Bladder microvascular endothelial cell (primary cell): Measurements from ENCODE around the gene PTGIR. TPM values are rescaled to one million over a fixed set of nuclear protein-coding genes. Genes with fewer than 3 reads are reported as not detected.

Experiments
- total RNA-seq: library from RNA; depleted of rRNA; stranded (reverse); fragments of >200 nt; gene quantifications from 2 replicates; pipeline ENCODE4 v1.2.3, GENCODE V29; 2014

PTGIR gene
- 0.06 and 0.16 TPM in 2 replicates for total RNA-seq

GRCh38 chr19:46624958-46625661 is at the start of gene PTGIR:
Gene PTGIR (minus strand): TSS chr19:46625089. CDS start chr19:46624225, 864 bp downstream.

GRCh38 chr19:46661020-46661731 is 36.3 kb upstream of the PTGIR start, which contains the start of gene DACT3:
Gene DACT3 (minus strand): TSS chr19:46661182. CDS start chr19:46661064, 118 bp downstream.

DNA sequence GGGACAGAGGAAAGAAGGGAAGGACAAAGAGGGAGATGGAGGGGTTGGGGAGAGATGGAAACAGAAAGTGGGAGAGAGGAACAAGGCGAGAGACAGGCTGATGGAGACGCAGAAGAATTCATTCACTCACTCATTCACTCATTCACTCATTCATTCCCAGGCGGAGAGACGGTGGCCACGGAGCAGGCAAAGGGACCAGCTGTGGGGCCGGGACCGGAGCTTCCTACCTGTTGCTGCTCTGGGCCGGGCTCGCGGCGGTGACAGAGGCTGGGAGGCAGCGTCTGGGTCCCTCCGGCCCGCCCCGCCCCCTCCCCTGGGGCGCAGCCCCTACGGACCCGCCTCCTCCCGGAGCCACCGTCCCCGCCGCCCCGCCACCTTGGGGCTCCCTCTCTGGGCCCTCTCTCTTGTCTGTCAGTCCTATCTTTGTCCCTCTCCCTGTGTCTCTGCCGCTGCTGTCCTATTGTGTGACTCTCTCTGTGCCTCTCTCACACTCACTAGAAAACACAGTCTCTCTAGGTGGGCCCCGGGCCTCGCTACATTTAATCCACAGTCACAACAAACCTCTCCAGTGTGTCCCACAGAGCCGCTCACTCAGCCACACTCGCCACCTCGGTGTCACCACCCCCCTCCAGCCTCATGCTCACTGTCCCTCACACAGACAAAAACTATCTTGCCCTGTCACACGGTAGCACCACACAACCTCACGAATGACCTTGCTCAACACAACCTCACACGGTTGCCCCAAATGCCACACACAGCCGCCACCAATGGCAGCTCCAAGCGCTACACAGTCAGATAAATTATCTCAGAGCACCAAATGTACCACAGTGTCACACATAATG is 11.3 kb upstream of the PTGIR start, which contains the start of gene GNG8:
Gene GNG8, minus strand, starts transcription at position 283 of the 842 bp plus-strand sequence. CDS start 1,520 bp downstream, outside the sequence.

DNA sequence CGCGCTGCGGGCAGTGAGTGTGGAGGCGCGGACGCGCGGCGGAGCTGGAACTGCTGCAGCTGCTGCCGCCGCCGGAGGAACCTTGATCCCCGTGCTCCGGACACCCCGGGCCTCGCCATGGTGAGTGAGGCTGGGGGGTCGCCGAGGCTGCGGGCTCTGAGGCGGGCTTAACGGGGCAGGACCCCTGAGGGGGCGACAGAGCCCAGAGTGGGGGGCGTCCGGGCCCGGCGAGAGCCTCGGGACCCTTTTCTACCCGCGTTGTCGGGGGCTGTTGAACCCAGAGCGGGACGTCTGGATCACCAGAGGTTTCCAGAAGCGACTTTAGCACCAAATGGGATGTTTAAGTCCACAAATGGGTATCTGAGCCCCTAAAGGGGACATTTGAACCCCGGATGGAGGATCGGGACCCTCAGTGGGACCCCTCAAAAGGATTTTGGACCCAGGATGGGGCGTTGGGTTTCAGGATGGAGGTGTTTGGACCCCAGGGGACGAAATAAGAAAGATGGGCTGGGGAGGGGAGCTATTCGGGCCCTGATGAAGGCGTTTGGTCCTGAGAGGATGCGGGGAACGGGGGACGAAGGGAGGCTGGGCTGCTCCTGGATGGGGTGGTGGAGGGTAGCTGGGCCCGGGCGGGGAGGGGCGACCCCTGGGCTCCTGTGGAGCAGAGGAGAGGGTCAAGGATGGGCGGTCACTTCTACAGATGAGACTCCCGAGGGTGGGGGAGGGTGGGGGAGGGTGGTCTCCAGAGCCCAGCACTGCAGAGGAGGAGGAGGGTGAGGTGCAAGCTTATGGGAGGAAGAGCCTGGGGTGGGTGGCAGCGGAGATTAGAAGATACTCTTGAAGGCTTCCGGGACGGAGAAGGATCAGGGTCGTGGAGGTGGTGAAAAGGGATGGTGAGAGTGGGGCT is 23.3 kb downstream of the PTGIR start, which contains the start of gene CALM3:
Gene CALM3, plus strand, starts transcription at position 13 of the 907 bp plus-strand sequence. Its CDS starts 105 bp downstream, at position 118.

Other genes starting within 250 kb of the PTGIR start
- 0.19 and 0.32 TPM in 2 replicates for gene CCDC8, start 211.5 kb downstream of the PTGIR start, total RNA-seq
- not detected in 2 replicates for gene PNMA8C, start 196.2 kb downstream of the PTGIR start, total RNA-seq
- 0.19 TPM in 1 of 2 replicates, not detected in the other for gene PNMA8A, start 153.5 kb downstream of the PTGIR start, total RNA-seq
- 0.16 and 0.19 TPM in 2 replicates for gene PNMA8B, start 129.2 kb downstream of the PTGIR start, total RNA-seq
- 154 and 253 TPM in 2 replicates for gene CALM3, start 23.8 kb downstream of the PTGIR start, total RNA-seq
- not detected in 2 replicates for gene GNG8, start 11.1 kb upstream of the PTGIR start, total RNA-seq
- 0.13 and 0.16 TPM in 2 replicates for gene DACT3, start 36.1 kb upstream of the PTGIR start, total RNA-seq
- gene PRKD2, start 92.0 kb upstream of the PTGIR start, total RNA-seq, result 50.5 and 104 TPM in 2 replicates
- 10.0 and 17.2 TPM in 2 replicates for gene FKRP, start 121.0 kb upstream of the PTGIR start, total RNA-seq
- 65.2 and 128 TPM in 2 replicates for gene STRN4, start 121.4 kb upstream of the PTGIR start, total RNA-seq
- gene SLC1A5, start 163.5 kb upstream of the PTGIR start, total RNA-seq, result 41.0 and 55.0 TPM in 2 replicates
- gene AP2S1, start 225.8 kb upstream of the PTGIR start, total RNA-seq, result 105 and 160 TPM in 2 replicates
- 18.5 and 33.6 TPM in 2 replicates for gene ARHGAP35, start 235.9 kb upstream of the PTGIR start, total RNA-seq